Measurements from ENCODE around the gene HAUS2.

DNA sequence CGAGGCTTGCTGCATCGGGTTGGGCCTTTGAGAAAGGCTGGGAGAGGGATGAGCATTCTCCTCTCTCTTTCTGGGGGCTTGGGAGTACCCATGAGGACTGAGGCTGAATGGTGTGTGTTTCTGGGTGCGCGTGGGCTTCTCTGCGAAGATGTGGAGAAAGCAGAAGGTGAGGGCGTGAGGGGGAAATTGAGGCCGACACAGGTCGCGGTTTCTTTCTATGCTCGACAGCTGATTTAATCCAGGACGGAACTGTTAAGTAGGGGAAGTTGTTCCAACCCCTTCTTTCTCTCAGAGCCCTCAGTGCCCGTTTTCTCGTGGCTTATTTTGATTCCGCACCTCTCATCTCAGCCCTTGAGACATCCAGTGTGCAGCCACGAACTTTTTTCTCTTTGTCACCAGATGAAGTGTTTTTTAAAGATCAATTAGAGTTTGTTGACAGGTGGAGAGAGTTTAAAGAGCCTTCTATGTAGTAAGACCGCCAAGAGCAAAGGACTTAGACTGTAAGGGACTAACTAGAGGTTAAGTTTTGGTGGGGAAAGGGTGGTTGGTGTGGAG is 27.5 kb downstream of the HAUS2 start:
- TF ChIP-seq, protein P1, sequence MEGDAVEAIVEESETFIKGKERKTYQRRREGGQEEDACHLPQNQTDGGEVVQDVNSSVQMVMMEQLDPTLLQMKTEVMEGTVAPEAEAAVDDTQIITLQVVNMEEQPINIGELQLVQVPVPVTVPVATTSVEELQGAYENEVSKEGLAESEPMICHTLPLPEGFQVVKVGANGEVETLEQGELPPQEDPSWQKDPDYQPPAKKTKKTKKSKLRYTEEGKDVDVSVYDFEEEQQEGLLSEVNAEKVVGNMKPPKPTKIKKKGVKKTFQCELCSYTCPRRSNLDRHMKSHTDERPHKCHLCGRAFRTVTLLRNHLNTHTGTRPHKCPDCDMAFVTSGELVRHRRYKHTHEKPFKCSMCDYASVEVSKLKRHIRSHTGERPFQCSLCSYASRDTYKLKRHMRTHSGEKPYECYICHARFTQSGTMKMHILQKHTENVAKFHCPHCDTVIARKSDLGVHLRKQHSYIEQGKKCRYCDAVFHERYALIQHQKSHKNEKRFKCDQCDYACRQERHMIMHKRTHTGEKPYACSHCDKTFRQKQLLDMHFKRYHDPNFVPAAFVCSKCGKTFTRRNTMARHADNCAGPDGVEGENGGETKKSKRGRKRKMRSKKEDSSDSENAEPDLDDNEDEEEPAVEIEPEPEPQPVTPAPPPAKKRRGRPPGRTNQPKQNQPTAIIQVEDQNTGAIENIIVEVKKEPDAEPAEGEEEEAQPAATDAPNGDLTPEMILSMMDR (conservative IDR thresholded peaks at IDR 0.05), result no peak
- no peak for TF ChIP-seq EZH2 (IDR thresholded peaks at IDR 0.05; ENCODE audit: low read depth)
